HG03095 (cell line): Measurements from ENCODE around the gene ANKS3.

ENCODE experiments used
- ATAC-seq: cut with Tn5 transposase; IDR thresholded peaks from one replicate; pipeline ENCODE4 v1.9.1; 2021; ENCODE audit warnings: moderate library complexity; ENCODE audit not compliant: unreplicated experiment

ANKS3 gene, protein sequence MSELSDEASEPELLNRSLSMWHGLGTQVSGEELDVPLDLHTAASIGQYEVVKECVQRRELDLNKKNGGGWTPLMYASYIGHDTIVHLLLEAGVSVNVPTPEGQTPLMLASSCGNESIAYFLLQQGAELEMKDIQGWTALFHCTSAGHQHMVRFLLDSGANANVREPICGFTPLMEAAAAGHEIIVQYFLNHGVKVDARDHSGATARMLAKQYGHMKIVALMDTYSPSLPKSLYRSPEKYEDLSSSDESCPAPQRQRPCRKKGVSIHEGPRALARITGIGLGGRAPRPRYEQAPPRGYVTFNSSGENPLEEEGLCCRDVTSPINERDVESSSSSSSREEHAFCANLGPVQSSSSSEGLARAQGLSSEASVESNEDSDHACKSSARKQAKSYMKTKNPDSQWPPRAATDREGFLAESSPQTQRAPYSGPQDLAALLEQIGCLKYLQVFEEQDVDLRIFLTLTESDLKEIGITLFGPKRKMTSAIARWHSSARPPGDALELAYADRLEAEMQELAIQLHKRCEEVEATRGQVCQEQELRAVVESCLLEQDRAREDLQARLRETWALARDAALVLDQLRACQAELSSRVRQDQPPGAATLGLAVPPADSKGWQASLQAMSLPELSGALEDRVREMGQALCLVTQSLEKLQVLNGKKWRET

DNA sequence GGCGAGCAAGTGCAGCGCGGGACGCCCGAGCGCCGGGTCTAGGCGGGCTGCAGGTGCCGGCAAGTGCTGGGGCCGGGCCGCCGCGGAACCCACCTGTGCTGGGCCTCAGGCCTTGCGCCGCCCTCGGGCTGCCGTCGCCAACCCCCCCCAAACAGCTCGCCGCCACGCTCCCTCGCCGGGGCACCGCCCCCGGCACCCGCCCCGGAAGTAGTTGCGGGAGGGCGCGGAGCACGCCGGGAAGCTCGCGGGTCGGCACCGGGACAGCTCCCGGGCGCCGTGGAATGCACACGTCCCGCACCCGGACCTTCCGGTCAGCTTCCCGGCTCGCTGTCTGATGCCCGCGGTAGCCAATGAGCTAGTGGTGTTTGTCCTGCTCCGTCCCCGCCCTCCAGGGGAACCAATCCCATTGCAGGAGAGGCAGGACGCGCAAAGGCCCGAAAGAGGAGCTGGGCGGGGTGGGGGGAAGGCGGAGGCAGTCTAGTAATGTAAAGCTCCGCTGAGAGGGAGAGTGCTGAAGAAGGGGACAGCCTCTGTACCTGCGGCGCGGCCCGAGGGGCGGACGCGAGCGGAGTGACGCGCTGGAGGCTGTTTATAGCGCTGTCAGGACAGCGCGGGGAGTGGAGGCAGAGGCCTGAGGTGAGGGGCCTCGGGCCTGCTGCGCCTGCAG lies at the start of gene ANKS3, which contains the start of gene DNAAF8:
Gene ANKS3, minus strand, starts transcription at position 209 of the 667 bp plus-strand sequence. CDS start 4,122 bp downstream, outside the sequence.
Gene DNAAF8, plus strand, starts transcription at position 475 of the 667 bp plus-strand sequence. CDS start 1,978 bp downstream, outside the sequence.
- peak; percentile 67 for ATAC-seq

DNA sequence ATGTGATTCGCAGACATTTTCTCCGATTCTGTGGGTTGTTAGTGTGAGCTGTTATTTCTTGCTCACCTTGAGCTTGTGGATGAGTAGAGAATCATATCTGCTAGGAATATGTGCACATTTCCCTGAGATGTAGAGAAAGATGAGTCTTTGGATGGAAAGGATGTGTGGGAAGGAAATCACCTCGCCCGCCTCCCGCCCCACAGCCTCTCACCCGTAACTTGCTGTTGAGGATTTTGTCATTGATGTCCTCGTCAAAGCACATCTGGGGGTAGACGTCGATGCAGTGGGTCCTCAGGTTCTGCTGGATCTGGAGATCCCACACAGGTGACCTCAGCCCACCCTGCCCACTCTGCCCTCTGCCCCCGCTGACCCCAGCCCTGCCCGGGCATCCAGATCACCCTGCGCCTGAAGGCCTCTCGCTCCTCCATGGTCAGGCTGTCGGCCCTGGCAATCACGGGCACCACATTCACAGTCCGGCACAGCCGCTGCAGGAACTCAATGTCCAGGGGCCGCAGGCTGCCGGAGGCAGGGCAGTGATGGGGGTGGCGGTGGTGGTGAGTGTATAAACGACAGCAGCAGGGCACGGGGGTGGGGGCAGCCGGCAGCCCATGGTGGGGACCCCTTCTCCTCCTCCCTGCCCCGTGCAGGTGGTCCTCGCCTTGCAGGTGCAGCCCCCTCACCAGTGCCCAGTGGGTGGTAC lies 49.3 kb upstream of the ANKS3 start:
- no peak for ATAC-seq

DNA sequence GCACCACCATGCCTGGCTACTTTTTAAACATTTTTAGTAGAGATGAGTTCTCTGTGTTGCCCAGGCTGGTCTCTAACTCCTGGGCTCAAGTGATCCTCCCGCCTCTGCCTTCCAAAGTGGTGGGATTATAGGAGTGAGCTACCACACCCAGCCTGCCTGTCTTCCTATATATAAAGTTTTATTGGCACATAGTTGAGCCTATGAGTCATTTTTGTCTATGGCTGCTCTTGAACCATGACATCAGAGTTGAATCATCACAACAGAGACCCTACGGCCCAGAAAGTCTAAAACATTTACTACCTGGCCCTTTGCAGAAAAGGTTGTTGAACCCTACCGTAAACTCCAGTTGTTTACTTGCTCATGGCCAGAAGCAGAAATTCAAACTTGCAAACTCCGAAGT lies 46.2 kb upstream of the ANKS3 start:
- ATAC-seq = no peak

DNA sequence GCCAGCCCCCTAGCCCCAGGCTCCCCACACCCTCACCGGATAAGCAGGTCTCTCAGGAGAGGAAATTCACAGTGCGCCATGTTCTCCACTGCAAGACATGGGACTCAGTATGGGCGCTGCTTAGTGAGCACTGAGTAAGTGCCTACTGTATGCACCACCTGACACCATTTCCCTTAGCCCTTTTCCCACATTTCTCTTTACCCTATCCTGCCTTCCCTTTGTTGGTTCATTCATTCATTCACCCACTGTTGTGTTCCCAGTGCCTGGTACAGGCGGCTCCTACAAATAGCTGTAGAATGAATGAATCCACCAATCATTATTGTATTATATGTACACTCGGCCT lies 44.0 kb upstream of the ANKS3 start:
- no peak for ATAC-seq

DNA sequence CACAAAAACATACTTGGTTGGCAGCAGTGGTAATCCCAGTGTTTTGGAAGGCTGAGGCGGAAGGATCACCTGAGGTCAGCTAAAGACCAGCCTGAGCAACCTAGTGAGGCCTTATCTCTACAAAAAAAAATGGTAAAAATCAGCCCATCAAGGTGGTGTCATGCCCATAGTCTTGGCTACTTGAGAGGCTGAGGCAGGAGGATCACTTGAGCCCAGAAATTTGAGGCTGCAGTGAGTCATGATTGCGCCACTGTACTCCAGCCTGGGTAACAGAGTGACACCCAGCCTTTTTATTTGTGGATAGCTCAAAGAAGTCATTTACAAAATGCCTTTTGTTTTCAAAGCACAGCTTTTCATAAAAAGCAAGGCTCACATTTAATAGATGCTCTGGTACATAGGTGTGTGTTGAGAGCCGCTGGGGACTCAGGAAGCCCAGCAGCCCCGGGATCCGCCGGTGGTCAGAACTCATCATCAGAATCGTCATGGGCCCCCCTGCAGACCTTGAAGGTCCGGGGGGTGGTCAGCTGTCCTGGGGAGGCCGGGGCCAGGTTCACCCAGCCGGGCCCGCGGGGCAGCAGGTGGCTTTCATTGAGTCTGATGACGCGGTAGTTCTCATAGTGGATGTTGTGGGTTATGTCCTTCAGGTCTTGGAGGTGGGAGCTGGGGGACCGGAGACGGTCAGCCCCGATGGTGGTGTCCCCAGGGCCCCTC lies 43.4 kb upstream of the ANKS3 start:
- no peak for ATAC-seq

DNA sequence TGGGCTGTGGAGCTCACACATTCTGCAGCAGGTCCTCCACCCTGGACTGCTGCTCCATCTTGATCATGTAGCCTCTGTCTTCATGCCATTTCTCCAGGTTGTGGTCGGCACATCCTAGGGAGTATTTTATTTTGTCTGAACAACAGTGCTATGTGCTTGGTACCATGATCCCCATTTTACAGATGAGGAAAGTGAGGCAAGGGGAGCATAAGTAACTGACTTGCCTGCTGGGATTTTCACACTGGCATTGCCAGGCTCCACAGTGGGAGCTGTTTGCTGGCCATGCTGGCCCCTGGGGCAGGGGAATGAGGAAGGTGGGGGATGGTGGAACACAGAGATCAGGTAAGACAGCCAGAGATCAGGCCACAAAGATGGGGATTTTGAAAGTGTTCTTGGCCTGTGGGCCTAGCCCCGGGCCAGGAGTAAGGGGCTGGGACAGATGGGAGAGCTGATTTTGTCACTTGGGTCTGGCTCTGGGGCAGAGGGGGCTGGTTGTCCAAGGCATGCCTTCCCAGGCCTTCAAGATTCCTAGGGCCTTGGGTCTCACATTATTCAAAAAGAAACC lies 42.2 kb upstream of the ANKS3 start:
- ATAC-seq = no peak

DNA sequence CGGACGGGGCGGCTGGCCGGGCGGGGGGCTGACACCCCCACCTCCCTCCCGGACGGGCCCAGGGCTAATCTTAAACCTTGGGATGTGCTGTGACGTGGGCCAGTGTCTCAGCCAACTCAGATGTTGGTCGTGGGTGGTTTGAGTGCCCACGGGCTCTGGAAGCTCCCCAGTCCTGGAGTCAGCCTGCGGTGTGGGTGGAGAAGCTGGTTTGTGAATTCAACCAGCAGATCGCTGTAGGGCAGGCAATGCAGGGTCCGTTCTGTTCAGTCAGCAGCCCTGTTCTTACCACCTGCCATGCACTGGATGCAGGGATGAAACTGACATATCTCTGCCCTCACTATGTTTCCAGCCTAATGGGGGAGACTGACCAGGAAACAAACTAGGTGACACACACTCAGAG lies 40.9 kb upstream of the ANKS3 start:
- no peak for ATAC-seq

DNA sequence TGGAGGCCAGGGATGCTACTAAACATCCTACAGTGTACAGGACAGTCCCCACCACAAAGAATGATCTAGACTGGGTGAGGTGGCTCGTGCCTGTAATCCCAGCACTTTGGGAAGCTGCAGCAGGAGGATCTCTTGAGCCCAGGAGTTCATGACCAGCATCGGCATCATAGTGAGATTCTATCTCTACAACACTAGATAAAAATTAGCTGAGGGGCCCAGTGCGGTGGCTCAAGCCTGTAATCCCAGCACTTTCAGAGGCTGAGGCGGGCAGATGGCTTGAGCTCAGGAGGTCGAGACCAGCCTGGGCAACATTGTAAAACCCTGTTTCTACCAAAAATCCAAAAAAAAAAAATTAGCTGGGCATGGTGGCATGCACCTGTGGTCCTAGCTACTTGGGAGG lies 38.3 kb upstream of the ANKS3 start:
- no peak for ATAC-seq

DNA sequence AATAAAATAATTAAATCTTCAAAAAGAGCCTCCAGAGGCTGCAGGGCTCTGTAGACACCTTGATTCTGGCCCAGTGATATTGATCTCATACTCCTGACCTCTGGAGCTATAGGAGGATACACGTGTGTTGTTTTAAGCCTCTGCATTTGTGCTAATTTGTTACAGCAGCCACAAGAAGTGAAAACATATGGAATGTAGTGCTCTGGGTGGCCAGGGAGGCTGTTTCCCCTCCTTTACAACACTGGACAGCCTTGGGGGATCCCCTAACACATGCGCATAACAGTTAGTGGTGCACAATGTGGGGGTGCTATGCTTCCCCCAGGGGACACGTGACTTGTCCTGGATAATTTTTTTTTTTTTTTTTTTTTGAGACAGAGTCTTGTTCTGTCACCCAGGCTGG lies 37.6 kb upstream of the ANKS3 start:
- no peak for ATAC-seq

DNA sequence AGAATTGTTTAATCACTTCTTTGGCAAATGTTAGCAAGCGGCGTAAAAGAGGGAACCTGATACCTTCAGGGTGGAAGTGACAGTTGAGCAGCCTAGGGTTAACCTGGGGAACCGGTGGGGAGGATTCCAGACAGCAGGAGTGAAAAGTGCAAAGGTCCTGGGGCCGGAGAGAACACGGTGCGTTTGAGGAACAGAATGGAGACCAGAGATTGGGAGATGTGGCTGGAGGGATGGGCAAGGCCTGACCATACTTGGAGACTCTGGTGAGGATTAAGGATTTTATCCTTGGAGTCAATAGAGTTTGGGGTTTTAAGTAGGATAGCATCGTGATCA lies 35.2 kb upstream of the ANKS3 start:
- ATAC-seq = no peak

DNA sequence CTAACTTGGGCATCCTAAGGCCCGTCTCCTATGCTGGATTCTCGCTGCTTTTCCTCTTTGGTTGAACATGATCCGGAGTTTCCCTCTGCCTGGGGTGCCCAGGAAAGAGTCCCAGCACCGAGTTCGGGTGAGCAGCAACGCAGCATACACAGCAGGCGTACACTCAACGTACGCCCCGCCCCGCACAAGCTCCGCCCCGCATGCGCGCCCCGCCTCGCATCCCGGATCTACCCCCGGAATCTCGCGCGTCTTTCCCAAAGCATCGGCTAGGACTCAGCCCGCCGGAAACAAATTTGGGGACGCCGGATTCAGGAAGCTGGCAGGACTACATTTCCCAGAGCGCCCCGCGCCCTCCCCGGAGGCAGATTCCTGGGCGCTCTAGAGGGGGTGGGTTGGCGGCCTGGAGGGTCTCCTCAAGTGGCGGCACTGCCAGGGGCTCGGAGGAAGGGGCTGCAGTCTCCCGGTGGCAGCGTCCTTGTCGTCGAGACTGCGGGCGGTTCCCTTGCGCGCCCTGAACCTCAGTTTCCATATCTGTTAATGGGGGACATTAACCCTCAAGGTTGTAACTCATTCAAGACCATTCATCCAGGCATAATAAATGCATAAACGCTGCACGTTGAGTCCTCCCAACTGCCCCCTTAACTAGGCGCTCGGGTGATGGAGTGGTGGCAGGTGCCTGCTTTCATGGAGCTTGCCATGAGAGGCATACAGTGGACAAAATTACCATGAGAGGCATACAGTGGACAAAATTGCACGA lies 34.7 kb upstream of the ANKS3 start:
- ATAC-seq = peak; percentile 71

DNA sequence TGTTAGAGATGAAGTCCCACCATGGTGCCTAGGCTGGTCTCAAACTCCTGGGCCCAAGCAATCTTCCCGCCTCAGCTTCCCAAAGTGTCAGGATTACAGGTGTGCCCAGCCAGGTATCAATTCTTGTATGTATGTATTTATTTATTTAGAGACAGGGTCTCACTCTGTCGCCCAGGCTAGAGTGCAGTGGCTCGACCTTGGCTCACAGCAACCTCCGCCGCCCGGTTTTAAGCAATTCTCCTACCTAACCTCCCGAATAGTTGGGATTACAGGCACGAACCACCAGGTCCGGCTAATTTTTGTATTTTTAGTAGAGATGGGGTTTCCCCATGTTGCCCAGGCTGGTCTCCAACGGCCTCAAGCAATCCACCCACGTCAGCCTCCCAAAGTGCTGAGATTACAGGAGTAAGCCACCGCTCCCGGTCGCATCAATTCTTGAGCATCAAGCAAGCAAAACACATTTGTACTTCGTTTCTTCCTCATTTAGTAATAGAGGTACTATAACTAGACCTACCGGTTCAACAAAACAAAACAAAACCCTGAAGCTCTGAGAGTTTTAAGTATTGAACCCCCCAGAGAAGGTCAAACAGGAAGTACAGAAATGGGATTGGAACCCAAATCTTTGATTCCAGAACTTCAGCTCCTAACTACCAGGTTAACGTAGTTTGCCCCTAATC lies 33.9 kb upstream of the ANKS3 start:
- peak; percentile 5 for ATAC-seq

DNA sequence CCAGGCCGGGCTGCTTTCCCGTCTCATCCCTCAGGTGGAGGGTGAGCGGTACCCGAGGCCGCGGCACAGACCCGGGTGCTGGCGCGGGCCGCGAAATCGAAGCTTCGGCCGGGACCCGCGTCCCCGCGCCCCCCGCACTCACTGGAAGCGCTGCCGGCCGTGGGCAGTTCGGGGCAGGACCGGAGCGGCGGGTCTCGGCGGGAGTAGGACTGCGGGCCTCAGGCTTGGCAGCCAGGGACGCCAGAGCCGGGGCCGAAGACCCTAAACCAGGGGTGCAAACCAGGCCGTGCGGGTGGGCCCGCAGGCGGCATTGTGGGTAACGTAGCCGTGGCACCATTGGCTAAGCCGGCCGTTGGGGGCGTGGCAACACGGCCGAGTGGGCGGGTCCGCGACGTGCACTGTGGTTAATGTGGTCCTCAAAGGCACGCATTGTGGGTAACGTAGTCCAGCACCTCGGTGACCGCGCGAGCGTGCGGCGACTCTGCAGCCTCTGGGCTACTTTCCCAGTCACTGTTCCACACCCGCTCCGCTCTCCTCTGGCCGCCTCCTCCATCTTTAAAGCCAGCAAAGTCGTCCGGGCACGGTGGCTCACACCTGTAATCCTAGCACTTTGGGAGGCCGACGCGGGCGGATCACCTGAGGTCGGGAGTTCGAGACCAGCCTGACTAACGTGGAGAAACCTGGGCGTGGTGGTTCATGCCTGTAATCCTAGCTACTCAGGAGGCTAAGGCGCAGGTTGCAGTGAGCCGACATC lies 33.0 kb upstream of the ANKS3 start, which contains the start of gene ZNF500:
Gene ZNF500, minus strand, starts transcription at position 288 of the 754 bp plus-strand sequence. CDS start 1,184 bp downstream, outside the sequence.
- ATAC-seq = peak; percentile 83

DNA sequence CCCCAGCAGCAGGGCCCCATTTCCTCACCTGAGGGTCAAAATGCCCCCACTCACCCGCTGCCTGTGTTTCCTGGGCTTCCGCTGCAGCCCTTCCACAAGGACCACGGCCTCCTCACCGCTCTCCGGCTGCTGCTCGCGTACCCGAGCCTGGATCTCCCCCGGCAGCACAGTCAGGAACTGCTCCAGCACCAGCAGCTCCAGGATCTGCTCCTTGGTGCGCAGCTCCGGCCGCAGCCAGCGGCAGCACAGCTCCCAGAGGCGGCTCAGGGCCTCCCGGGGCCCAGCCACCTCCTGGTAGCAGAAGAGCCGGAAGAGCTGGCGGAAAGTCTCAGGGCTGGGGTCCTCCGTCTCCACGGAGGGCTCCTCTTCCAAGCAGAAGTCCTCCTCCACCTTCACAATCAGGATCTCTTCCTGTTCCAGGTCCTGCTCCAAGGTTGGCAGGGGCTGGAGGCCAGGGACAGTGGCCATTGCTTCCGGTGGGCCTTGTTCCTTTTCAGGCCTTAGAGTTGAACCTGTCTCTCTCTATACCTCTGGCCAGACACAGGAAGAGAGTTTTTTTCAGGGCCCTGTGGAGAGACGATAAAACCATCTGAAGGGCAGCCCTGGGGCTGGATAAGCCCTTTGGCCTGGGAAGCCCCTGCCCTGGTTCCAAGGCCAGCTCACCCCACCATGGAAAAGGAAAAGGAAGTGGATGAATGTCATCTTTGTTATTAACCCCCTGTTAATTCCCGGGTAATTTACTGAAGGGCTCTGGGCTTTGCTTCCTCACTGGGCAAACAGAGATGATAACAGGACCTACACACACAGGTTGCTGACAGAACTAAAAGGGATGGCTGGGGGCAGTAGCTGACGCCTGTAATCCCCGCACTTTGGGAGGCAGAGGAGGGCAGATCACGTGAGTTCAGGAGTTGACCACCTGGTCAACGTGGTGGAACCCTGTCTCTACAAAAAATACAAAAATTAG lies 31.7 kb upstream of the ANKS3 start:
- ATAC-seq = no peak

DNA sequence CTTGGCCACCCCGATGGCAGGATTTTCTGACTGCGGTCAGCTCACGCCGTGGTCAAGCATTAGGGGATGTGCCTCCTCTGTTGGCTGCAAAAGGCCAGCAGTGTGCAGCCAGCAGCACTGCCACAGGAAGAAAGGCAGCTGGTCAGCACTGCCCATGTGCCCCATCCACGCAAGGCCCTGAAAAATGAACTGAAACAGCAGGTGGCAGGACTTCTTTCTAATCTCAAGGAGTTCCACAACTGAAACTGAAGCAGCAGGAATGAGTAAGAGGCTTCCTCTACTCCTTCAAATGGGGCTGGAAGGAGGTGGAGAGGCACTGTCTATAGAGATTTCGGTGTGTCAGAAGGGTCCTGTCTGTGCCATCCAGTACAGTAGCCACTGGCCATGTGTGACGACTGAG lies 29.7 kb upstream of the ANKS3 start:
- ATAC-seq = no peak

DNA sequence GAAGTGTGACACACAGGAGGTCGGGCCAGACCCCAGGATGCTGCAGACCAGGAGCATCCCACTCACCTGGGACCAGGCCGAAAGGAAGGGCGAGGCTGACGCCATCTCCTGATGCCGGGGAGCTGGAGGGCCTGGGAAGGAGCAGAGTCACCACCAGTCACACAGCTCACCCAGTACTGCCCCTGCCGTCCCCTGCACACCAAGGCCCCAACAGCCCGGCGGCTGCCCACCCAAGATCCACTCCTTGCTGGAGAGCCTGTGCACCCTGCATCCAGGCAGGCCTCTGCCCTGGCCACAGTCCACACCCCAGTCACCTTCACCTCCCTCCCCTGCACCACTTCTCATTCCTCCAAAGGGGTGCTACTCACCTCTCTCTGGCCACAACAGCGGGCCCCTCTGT lies 28.1 kb upstream of the ANKS3 start:
- ATAC-seq = no peak

DNA sequence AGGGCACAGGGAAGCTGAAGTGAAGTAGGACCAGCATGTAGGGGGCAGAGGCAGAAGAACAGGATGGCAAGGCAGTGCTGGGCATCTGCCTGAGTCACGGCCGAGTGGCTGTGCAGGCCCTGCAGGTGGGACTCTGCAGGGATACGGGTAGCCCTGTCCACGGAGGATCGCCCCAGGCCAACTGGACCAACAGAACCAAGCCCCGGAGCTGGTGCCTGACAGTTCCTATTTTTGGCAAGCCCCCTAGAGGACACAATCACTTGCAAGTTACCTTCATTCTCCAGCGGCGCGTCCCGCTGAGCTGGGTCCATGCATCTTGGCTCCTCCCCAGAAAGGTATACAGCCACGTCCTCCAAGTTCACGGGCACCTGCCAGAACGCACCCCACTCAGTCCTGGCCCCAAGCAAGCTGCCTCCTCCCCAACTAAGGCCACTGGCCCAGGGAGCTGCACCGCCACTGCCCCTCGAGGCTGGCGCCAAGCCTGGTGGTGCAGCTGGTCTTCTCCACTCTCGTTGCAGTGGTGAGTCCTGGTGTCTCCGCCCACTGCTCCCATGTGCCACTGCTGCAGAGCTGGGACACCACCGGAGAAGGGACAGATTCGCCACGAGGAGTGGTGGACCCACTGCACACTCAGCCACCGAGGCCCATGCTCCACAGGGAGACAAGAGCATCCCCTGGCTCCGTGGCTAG lies 26.3 kb upstream of the ANKS3 start:
- no peak for ATAC-seq
